Kidney (tissue), 14 donors: Measurements from ENCODE around the gene HGS. TPM values are rescaled to one million over a fixed set of nuclear protein-coding genes. Genes with fewer than 3 reads are reported as not detected.

ENCODE experiments used
- DNase-seq, 5 donors: peaks; one replicate each; pipeline ENCODE4 v3.0.0-alpha.2; 2013 to 2020
- FAIRE-seq: peaks from 2 replicates; lab custom pipeline; 2012; peaks lifted over from hg19 to GRCh38; lab: Jason Lieb, UNC
- H3K27ac ChIP-seq, 2 donors: one replicate each; pipeline ENCODE4 v1.7.0; 2013; ENCODE audit warnings: low read depth in 2 of 2, low read length in 2 of 2, inconsistent platforms in 1 of 2
- H3K27me3 ChIP-seq: one replicate; pipeline ENCODE4 v1.7.1; 2013; ENCODE audit warnings: low read length, inconsistent platforms; ENCODE audit not compliant: control insufficient read depth, insufficient read depth
- H3K36me3 ChIP-seq, 3 donors: one replicate each; pipeline versions ENCODE4 v1.7.0 to v1.7.1; 2013; ENCODE audit warnings: low read length in 3 of 3, control low read depth in 1 of 3, inconsistent platforms in 1 of 3; ENCODE audit not compliant: insufficient read depth in 3 of 3, control insufficient read depth in 2 of 3
- H3K4me1 ChIP-seq, 3 donors: one replicate each; pipeline versions ENCODE4 v1.7.0 to v1.7.1; 2013; ENCODE audit warnings: low read length in 3 of 3, inconsistent platforms in 1 of 3, low read depth in 1 of 3; ENCODE audit not compliant: control insufficient read depth in 2 of 3, insufficient read depth in 2 of 3
- H3K4me3 ChIP-seq, 3 donors: one replicate each; pipeline versions ENCODE4 v1.7.0 to v1.8.1; 2013; ENCODE audit warnings: low read length in 3 of 3, control low read depth in 1 of 3, inconsistent platforms in 1 of 3
- H3K9ac ChIP-seq, 3 donors: one replicate each; pipeline versions ENCODE4 v1.7.0 to v1.7.1; 2013; ENCODE audit warnings: low read length in 3 of 3, control low read depth in 1 of 3, inconsistent platforms in 1 of 3
- H3K9me3 ChIP-seq, 3 donors: one replicate each; pipeline versions ENCODE4 v1.7.0 to v1.7.1; 2013; ENCODE audit warnings: low read length in 3 of 3, control low read depth in 1 of 3, inconsistent platforms in 1 of 3; ENCODE audit not compliant: control insufficient read depth in 2 of 3, insufficient read depth in 1 of 3
- CTCF ChIP-seq: IDR thresholded peaks from 3 replicates; pipeline ENCODE4 v1.5.1; 2012; ENCODE audit warnings: mild to moderate bottlenecking, moderate library complexity, borderline replicate concordance; ENCODE audit not compliant: insufficient read depth; ENCODE audit errors: extremely low read depth
- intact Hi-C: fragments of 100-400 bp; cut with DNase I; formaldehyde crosslinking; loops from one replicate; pipeline ENCODE4 v1.11.1; 2022
- polyA plus RNA-seq: library from polyadenylated mRNA; stranded (reverse); fragments of 350-450 nt; fragmentation: Illumina TruSeq; extraction: RNeasy Lipid Tissue Mini Kit (QIAGEN cat#74804); gene quantifications from one replicate; pipeline ENCODE4 v1.2.3, GENCODE V29; 2014; ENCODE audit warnings: low read depth, low replicate concordance; ENCODE audit not compliant: insufficient read depth
- total RNA-seq: library from RNA; stranded (reverse); fragmentation: NEBNext Ultra II Directional; extraction: Animal tissue kit (Norgen Biotek cat#: 25700); gene quantifications from one replicate; pipeline ENCODE4 v1.2.1, GENCODE V29; 2021
- donor health status: control.
- donor health status: control.
- donor health status: control.
- donor health status: control.
- donor health status: control.
- donor health status: DM: yes; HTN: yes; CAD: no.
- donor health status: Normal renal cell carcinoma (clear cell type).

Gene HGS
- total and polyA plus RNA-seq, 2 donors from 2014 or later: 85.5 to 95.3 TPM

GRCh38 chr17:81706232-81706611 lies 22.4 kb downstream of the HGS start:
- no peak overlapping the region for H3K4me3 ChIP-seq
- H3K27ac ChIP-seq: no peak overlapping the region
- no peak for TF ChIP-seq CTCF
- no peak for DNase-seq
- peaks cover 0 to 8% (median 3%) of the 10 kb centered on the region in 3 donors for H3K36me3 ChIP-seq
- FAIRE-seq: no peak
- peaks cover 4% of the 10 kb centered on the region for H3K27me3 ChIP-seq
- H3K4me1 ChIP-seq: peaks cover 0 to 34% (median 13%) of the 10 kb centered on the region in 3 donors
- no peaks in the 10 kb centered on the region for H3K9me3 ChIP-seq
- H3K9ac ChIP-seq: no peak overlapping the region
- intact Hi-C loops: no loop called here

GRCh38 chr17:81706757-81707624 lies 23.2 kb downstream of the HGS start:
- DNase-seq: peak in 1 of 5 donors; percentile 78
- no peak for FAIRE-seq

GRCh38 chr17:81707725-81708646 lies 24.2 kb downstream of the HGS start:
- peaks cover 0 to 5% (median 0%) of the 10 kb centered on the region in 3 donors for H3K36me3 ChIP-seq
- FAIRE-seq (no peak), DNase-seq (peak in 1 of 5 donors; percentile 71)
- H3K9ac ChIP-seq: no peak overlapping the region
- intact Hi-C loops: no loop called here
- no peak overlapping the region for H3K27ac ChIP-seq
- H3K9me3 ChIP-seq: no peaks in the 10 kb centered on the region
- H3K4me1 ChIP-seq: peaks cover 0 to 27% (median 7%) of the 10 kb centered on the region in 3 donors
- TF ChIP-seq CTCF: no peak
- H3K4me3 ChIP-seq: no peak overlapping the region
- peaks cover 4% of the 10 kb centered on the region for H3K27me3 ChIP-seq

More at GRCh38 chr17:81706757-81707624, 23.2 kb downstream of the HGS start:
- H3K4me1 ChIP-seq: peaks cover 0 to 29% (median 7%) of the 10 kb centered on the region in 3 donors
- H3K4me3 ChIP-seq: no peak overlapping the region
- no peak overlapping the region for H3K27ac ChIP-seq
- peaks cover 4% of the 10 kb centered on the region for H3K27me3 ChIP-seq
- H3K36me3 ChIP-seq: peaks cover 0 to 5% (median 0%) of the 10 kb centered on the region in 3 donors
- intact Hi-C loops: no loop called here
- H3K9ac ChIP-seq: no peak overlapping the region
- no peaks in the 10 kb centered on the region for H3K9me3 ChIP-seq
- TF ChIP-seq CTCF: no peak
